Panc1 (cell line): Measurements from ENCODE around the gene ZC3H8. TPM values are rescaled to one million over a fixed set of nuclear protein-coding genes. Genes with fewer than 3 reads are reported as not detected.

Experiments
- ATAC-seq: fragments of 200-7000 bp; cut with Tn5 transposase; 2 replicates; pipeline ENCODE4 v1.9.1; 2020; ENCODE audit warnings: mild to moderate bottlenecking, moderate library complexity
- BruUV-seq: library from RNA; stranded (reverse); fragments of 400-500 nt; replicated peaks from 2 replicates; lab custom pipeline; 2021; lab: Mats Ljungman, UMichigan
- CTCF ChIA-PET: fragments of 300-600 bp; sonication (Branson Sonifier 250); formaldehyde crosslinking; loops from one replicate; lab custom pipeline; 2022; ENCODE audit warnings: antibody characterized with exemption; lab: Charles Lee
- POLR2A ChIA-PET: fragments of 300-600 bp; sonication (Branson Sonifier 250); formaldehyde crosslinking; loops from one replicate; lab custom pipeline; 2022; ENCODE audit warnings: antibody characterized with exemption; lab: Charles Lee
- DNase-seq: peaks from one replicate; pipeline ENCODE4 v3.0.0-alpha.2; 2010; ENCODE audit warnings: low read depth, low spot score
- H3K27ac ChIP-seq: 2 replicates; pipeline ENCODE4 v1.5.1; 2011; ENCODE audit warnings: mild to moderate bottlenecking, low read length, inconsistent platforms
- H3K27me3 ChIP-seq: fragments of 200-500 bp; sonication (Bioruptor generic); 2 replicates; pipeline ENCODE4 v1.6.0; 2014; ENCODE audit warnings: low read length, inconsistent platforms; ENCODE audit not compliant: control insufficient read depth, insufficient read depth
- H3K36me3 ChIP-seq: fragments of 200-500 bp; sonication (Bioruptor generic); 2 replicates; pipeline ENCODE4 v1.5.1; 2014; ENCODE audit warnings: inconsistent platforms, mild to moderate bottlenecking, low read length, moderate library complexity; ENCODE audit not compliant: control insufficient read depth, insufficient read depth
- H3K4me1 ChIP-seq: 2 replicates; pipeline ENCODE4 v1.5.1; 2011; ENCODE audit warnings: inconsistent platforms, mild to moderate bottlenecking, low read length, moderate library complexity; ENCODE audit not compliant: control insufficient read depth, insufficient read depth
- H3K4me3 ChIP-seq, 2 experiments: 2 replicates each; pipeline ENCODE4 v1.5.1; 2011 to 2012; ENCODE audit warnings: low read depth in 2 of 2, low read length in 2 of 2, mild to moderate bottlenecking in 2 of 2, inconsistent platforms in 1 of 2, moderate library complexity in 1 of 2
- H3K9me3 ChIP-seq: fragments of 200-500 bp; sonication (Bioruptor generic); 2 replicates; pipeline ENCODE4 v1.5.1; 2014; ENCODE audit warnings: low read depth, mild to moderate bottlenecking, inconsistent platforms, low read length, moderate library complexity; ENCODE audit not compliant: control insufficient read depth, insufficient read depth
- POLR2AphosphoS5 ChIP-seq: IDR thresholded peaks from 2 replicates; pipeline ENCODE4 v1.6.1; 2012; ENCODE audit warnings: mild to moderate bottlenecking, low read depth, low read length, moderate library complexity
- REST ChIP-seq, 2 experiments: IDR thresholded peaks; 2 replicates each; pipeline ENCODE4 v1.6.1; 2011 to 2012; ENCODE audit warnings: low read depth in 2 of 2, control low read depth in 1 of 2, low read length in 1 of 2, mild to moderate bottlenecking in 1 of 2, moderate library complexity in 1 of 2; ENCODE audit not compliant: insufficient read depth in 1 of 2
- SIN3A ChIP-seq: IDR thresholded peaks from 2 replicates; pipeline ENCODE4 v1.6.1; 2012; ENCODE audit warnings: low read depth, mild to moderate bottlenecking, low read length, moderate library complexity, borderline replicate concordance; ENCODE audit not compliant: insufficient read depth
- TCF7L2 ChIP-seq: IDR thresholded peaks from 2 replicates; pipeline ENCODE4 v1.6.1; 2011; ENCODE audit warnings: mild to moderate bottlenecking, low read depth, low read length, inconsistent platforms
- in situ Hi-C: cut with HindIII; loops from 2 replicates; pipeline ENCODE4 v1.10.0; 2016; ENCODE audit warnings: low sequenced_read_pairs, low pct_unique_long_range_greater_than_20kb
- intact Hi-C: fragments of 100-400 bp; cut with micrococcal nuclease; formaldehyde crosslinking; loops from one replicate; pipeline ENCODE4 v1.10.0; 2022; ENCODE audit not compliant: unreplicated experiment
- total RNA-seq: library from RNA; stranded (reverse); gene quantifications from one replicate; pipeline ENCODE4 v1.2.1, GENCODE V29; 2021; ENCODE audit not compliant: unreplicated experiment
- TF ChIP-seq, protein P1 (sequence below): fragments of 450-650 bp; IDR thresholded peaks from 2 replicates; pipeline ENCODE4 v1.5.1; 2017; ENCODE audit warnings: mild to moderate bottlenecking

ZC3H8 gene
- total RNA-seq, 1 experiment from 2014 or later = 4.4 TPM

DNA sequence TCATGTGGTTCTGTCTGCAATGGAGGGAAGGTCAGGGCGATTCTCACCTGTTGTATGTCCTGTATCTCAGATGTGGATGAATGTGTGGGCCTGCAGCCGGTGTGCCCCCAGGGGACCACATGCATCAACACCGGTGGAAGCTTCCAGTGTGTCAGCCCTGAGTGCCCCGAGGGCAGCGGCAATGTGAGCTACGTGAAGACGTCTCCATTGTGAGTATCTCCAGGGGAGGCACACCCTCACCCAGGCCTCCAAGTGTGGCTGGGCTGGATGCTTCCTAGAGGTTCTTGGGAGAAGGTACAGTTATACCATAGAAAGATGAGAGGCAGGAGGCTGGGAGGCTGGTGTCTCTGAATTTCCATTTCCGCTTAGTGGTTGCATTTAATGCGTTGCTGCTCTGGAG is 69.7 kb downstream of the ZC3H8 start:
- in situ Hi-C loops (no loop called here), intact Hi-C loops (no loop called here)
- H3K4me1 ChIP-seq = no peaks in the 10 kb centered on the region
- BruUV-seq = no TSS peak
- no peak overlapping the region for H3K4me3 ChIP-seq
- H3K27me3 ChIP-seq = no peaks in the 10 kb centered on the region; the same call in 1 of the 2 replicates
- no peak overlapping the region for H3K27ac ChIP-seq
- ATAC-seq = no peak
- TF ChIP-seq TCF7L2 = no peak
- CTCF ChIA-PET = no interaction called here
- no peak for DNase-seq
- H3K9me3 ChIP-seq = no peaks in the 10 kb centered on the region
- POLR2A ChIA-PET = interaction anchor here (0.5 kb wide), 1 partner anchor 297 kb away, joined by 15 read pairs; no protein-coding TSS in a partner anchor
- no peaks in the 10 kb centered on the region for H3K36me3 ChIP-seq

DNA sequence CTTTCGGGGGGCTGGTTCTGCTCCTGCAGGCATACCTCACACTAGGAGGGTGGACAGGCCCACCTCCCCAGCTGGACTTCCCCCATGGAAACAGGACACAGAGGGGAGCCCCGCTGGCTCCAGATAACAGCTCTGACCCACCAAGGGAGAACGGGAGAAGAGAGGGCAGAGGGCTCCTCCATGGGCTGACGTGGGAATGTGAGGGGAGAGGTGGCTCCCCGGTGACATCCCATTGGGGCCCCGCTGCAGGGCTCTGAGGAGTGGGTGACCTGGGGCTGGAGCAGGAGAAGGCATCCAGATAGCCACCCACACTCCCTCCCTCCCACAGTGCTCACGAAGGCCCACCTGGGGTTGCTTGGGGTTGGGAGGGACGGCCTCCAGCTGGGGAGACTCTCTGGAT is 70.7 kb downstream of the ZC3H8 start:
- POLR2A ChIA-PET = no interaction called here
- intact Hi-C loops = no loop called here

More for the DNA sequence above, 70.7 kb downstream of the ZC3H8 start:
- H3K27ac ChIP-seq = no peak overlapping the region
- no peaks in the 10 kb centered on the region for H3K9me3 ChIP-seq
- no peaks in the 10 kb centered on the region for H3K4me1 ChIP-seq
- CTCF ChIA-PET = no interaction called here
- H3K27me3 ChIP-seq = no peaks in the 10 kb centered on the region
- no peak for DNase-seq
- in situ Hi-C loops = no loop called here
- TF ChIP-seq, protein P1, sequence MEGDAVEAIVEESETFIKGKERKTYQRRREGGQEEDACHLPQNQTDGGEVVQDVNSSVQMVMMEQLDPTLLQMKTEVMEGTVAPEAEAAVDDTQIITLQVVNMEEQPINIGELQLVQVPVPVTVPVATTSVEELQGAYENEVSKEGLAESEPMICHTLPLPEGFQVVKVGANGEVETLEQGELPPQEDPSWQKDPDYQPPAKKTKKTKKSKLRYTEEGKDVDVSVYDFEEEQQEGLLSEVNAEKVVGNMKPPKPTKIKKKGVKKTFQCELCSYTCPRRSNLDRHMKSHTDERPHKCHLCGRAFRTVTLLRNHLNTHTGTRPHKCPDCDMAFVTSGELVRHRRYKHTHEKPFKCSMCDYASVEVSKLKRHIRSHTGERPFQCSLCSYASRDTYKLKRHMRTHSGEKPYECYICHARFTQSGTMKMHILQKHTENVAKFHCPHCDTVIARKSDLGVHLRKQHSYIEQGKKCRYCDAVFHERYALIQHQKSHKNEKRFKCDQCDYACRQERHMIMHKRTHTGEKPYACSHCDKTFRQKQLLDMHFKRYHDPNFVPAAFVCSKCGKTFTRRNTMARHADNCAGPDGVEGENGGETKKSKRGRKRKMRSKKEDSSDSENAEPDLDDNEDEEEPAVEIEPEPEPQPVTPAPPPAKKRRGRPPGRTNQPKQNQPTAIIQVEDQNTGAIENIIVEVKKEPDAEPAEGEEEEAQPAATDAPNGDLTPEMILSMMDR = no peak
- TF ChIP-seq TCF7L2 (no peak), POLR2AphosphoS5 (no peak), REST (IDR thresholded peaks at IDR 0.05; ENCODE audit: insufficient read depth in 1 of 2, low read depth in 2 of 2, low read length in 1 of 2) (no peak), SIN3A (no peak)
- no TSS peak for BruUV-seq
- no peak overlapping the region for H3K4me3 ChIP-seq
- no peaks in the 10 kb centered on the region for H3K36me3 ChIP-seq
- ATAC-seq = no peak
